Kidney tubule cell (primary cell): ENCODE data around the gene RPP38.

Experiments used
- DNase-seq: peaks from one replicate; pipeline ENCODE4 v3.0.0-alpha.2; 2018; ENCODE audit warnings: low spot score

Gene RPP38

DNA sequence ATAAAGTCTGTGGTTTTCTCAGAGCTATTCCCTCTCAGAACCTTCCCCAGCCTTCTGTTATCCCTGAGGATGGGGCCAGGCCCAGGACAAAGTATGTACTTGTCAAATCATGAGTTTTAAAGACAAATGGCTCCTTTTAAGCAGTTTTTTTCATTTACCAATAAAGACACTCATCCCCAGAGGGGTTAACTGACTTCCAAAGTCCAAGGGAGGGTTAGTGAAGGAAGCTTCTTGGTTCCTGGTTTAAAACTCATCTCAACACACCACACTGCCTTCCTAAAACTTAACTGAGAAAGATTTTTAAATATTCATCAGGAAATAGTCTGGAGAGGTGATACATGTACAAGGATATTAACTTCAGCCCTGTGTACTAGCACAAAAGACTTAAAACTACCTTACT, 55.4 kb downstream of the RPP38 start:
- no peak for DNase-seq
